Stimulated activated CD4-positive, alpha-beta T cell treated with anti-CD3 and anti-CD28 coated beads, Interleukin-2, amount 100 ng/mL, for 24 hours (primary cell): ENCODE data around the gene CLEC6A.
A peak's percentile ranks its signal among the peaks of the same experiment; 100 is the strongest.
"Not testable (repeated sequence)": the region's sequence is repeated elsewhere in the genome, so short reads cannot be mapped to it uniquely, and the experiment has no call there.

ENCODE experiments used
- DNase-seq, 2 donors: peaks; one replicate each; pipeline ENCODE4 v3.0.0-alpha.2; 2020

CLEC6A gene

GRCh38 chr12:8455727-8456360 is at the start of gene CLEC6A:
Gene CLEC6A, plus strand, starts transcription at chr12:8455962. Its CDS starts 150 bp downstream, at chr12:8456112.
- no peak for DNase-seq

GRCh38 chr12:8419576-8419975 is 36.2 kb upstream of the CLEC6A start:
- DNase-seq: not testable (repeated sequence)

- DNase-seq: no peak
Observed at GRCh38 chr12:8420506-8420905, 35.3 kb upstream of the CLEC6A start.

- not testable (repeated sequence) for DNase-seq
Observed at GRCh38 chr12:8444536-8445278, 11.1 kb upstream of the CLEC6A start.

- no peak for DNase-seq
Observed at GRCh38 chr12:8445731-8446130, 10.0 kb upstream of the CLEC6A start.

- DNase-seq: no peak
Observed at GRCh38 chr12:8446642-8447547, 8.9 kb upstream of the CLEC6A start.

GRCh38 chr12:8449355-8449859 is 6.4 kb upstream of the CLEC6A start:
- no peak for DNase-seq

- no peak for DNase-seq
Observed at GRCh38 chr12:8452036-8452435, 3.7 kb upstream of the CLEC6A start.

GRCh38 chr12:8453021-8453513 is 2.7 kb upstream of the CLEC6A start:
- no peak for DNase-seq

- no peak for DNase-seq
Observed at GRCh38 chr12:8453796-8454195, 2.0 kb upstream of the CLEC6A start.

- DNase-seq: no peak
Observed at GRCh38 chr12:8455271-8455670, 491 bp upstream of the CLEC6A start.

- DNase-seq: no peak
Observed at GRCh38 chr12:8461426-8461825, 5.7 kb downstream of the CLEC6A start.

GRCh38 chr12:8465301-8465996 is 9.7 kb downstream of the CLEC6A start:
- no peak for DNase-seq

GRCh38 chr12:8466241-8466640 is 10.5 kb downstream of the CLEC6A start:
- no peak for DNase-seq

- no peak for DNase-seq
Observed at GRCh38 chr12:8471090-8471489, 15.3 kb downstream of the CLEC6A start.

GRCh38 chr12:8475508-8476203 is 19.9 kb downstream of the CLEC6A start:
- DNase-seq: no peak

- no peak for DNase-seq
Observed at GRCh38 chr12:8482571-8483061, 26.9 kb downstream of the CLEC6A start.

- DNase-seq: no peak
Observed at GRCh38 chr12:8483079-8483478, 27.3 kb downstream of the CLEC6A start.

GRCh38 chr12:8491646-8492530 is 36.1 kb downstream of the CLEC6A start:
- no peak for DNase-seq

- peak; percentile 31 to 50 for DNase-seq
Observed at GRCh38 chr12:8493084-8493483, 37.3 kb downstream of the CLEC6A start.
